Stimulated activated CD4-positive, alpha-beta T cell treated with anti-CD3 and anti-CD28 coated beads, Interleukin-12 subunit alpha, Interleukin-12 subunit beta, amount 100 ng/mL, for 48 hours (primary cell): Measurements from ENCODE around the gene S100PBP.

ENCODE experiments used
- DNase-seq, 3 donors: peaks; one replicate each; pipeline ENCODE4 v3.0.0-alpha.2; 2020; ENCODE audit warnings: low read depth in 2 of 3, low spot score in 1 of 3

The S100PBP gene

DNA sequence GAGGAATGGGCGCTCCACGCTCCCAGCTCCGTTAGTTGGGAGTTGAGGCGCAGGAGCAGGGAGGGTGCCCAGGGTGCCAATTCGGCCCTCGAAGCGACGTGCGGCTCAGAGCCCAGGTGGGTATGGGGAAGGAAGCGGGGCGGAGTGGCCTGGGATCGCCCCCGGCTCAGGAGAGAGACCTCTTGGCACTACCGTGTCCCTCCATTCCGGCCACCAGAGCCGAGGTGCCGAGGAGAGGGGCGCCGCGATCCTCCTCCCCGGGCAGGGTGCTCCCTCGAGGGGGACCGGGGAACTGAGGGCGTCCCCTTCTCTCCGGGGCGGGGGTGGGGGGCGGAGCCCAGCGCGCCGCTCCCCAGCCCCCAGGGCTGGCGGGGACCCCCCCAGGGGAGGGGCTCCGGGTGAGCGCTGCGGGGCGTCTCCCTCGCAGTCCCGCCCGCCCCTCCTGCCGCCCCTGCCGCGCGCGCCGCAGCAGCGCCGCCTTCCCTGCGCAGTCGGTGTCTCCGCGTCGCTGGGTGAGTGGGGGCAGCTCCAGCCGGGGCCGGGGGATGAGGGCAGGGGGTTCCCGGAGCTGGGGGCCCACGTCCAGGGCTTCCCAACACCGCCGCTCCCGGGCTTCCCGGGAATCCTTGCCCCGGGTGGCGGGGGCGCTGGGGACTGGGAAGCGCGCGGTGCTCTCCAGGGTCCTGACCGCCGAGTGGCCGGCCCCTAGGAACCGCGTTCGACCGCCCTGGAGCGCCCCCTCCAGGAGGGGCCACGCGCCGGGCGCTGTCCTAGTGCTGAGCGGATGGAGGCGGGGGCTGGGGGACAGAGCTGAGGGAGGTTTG, 68.8 kb downstream of the S100PBP start, which contains the start of gene HPCA:
Gene HPCA, plus strand, starts transcription at position 488 of the 824 bp plus-strand sequence. CDS start 2,408 bp downstream, outside the sequence.
- peak in 2 of 3 donors; percentile 24 to 35 for DNase-seq

DNA sequence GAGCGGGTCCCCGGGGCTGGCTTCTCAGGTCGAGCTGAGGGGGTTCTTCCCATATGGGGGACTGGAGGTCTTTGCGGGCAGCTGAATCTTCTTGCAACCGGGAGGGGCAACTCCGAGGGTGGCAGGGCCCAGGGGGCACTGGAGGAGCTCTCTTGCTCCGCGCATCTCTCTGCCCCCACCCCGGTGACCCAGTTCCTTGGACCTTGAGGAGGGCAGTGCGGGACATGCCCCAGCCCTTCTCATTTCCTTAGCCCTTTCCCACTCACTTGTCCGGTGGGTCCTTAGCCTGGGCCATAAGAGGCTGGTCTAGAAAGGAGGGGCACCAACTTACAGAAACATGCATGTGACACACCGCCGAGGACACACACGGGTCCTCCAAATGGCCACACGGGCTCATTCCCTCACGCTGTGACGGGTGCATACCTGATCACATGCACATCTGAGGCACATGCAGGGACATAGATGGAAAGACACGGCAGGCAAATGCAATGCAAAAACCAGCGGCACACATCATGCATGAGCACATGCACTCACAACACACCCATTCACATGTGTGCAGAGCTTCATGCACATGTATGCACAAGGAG, 69.5 kb downstream of the S100PBP start:
- no peak for DNase-seq

DNA sequence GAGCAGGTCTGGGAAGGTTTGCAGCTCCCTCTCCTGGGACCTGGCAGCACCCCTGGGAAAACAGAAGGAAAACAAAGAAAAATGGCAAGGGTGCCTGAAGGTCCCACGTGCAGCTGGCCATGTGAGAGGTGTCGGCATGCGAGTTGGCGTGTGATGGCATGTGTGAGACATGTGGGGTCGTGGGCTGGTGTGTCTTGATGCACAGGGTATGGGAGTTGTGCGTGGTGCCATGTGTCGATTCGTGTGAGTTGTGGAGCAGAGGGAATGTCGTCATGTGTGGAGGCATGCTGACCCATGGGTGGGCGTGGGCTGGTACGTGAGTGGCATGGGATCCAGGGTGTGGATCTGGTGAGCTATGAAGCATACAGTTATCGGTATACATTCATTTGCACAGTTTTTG, 70.2 kb downstream of the S100PBP start:
- no peak for DNase-seq

GRCh38 chr1:32888134-32888533, 70.7 kb downstream of the S100PBP start:
- DNase-seq = no peak

DNA sequence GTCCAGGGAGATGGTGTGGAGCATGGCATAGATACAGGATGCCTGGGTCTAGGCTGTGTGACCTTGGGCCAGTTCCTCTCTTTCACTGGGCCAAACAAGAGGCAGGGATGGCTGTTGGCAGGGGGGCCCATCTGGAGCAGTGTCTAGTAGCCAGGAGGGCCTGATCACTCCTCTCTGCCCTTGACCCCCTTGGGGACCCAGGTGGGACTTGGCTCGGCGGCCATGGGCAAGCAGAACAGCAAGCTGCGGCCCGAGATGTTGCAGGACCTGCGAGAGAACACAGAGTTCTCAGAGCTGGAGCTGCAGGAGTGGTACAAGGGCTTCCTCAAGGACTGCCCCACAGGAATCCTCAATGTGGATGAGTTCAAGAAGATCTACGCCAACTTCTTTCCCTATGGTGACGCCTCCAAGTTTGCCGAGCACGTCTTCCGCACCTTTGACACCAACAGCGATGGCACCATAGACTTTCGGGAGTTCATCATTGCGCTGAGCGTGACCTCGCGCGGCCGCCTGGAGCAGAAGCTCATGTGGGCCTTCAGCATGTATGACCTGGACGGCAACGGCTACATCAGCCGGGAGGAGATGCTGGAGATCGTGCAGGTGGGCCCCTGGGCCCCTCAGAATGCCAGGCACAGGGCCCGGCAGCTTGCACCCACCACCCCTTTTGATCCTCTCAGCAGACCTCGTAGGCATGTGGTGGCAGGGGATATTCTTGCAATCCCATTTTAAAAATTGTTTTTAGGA, 71.4 kb downstream of the S100PBP start:
- DNase-seq = no peak

DNA sequence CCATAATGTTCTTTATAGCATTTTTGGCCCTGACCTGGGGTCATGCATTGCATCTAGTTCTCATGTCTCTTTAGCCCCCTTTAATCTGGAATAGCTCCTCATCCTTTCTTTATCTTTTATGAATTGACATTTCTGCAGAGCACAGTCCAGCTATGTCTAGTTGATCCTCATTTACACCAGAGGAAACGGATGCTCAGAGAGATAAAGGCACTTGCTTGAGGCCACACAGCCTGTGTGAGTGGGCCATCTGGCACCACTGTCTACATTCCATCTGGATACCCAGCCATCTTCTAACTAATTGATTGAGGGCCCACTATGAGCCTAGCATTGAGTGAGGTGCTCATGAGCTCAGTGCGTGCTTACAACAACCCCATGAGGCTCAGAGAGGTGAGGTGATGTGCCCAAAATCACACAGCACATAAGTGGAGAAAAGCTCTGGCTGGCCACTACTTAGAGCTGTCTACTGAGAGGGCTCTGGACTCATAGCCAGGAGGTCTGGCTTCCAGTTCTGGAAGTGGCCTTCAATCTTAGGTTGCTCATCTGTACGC, 72.4 kb downstream of the S100PBP start:
- DNase-seq = no peak

DNA sequence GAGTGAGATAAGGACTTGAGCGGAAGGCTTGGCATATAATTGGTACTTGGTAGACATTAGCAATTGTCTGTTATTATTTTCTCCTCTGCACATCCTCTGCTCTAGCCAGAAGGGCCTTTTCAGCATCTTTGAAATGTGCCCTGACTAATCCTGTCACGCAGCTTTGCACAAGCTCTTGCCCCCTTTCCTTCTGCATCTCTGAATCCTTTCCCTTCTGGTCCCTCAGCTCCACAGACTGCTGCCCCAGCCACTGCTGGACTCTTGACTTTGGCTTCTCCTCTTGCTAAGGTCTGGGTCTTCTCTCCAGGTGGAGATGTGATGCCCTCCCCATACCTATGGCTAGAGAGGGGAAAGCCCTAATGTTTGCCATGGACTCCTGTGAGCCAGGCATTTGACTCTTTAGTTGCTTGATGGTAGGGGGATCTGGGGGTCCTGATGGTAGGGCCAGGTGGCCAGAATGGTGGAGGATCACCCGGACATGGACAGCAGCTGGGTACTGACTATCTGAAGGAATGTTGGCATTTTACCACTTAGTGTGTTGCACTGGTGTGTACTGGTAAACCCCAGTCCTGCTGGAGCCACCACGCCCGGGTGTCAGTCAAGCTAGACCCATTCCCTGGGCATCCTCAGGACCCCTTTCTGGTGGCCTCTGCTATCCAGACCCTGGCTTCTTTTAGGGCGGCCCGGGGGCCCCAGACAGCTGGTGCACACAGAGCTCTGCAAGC, 73.2 kb downstream of the S100PBP start:
- DNase-seq = no peak

- no peak for DNase-seq
Observed at GRCh38 chr1:32891241-32891570, 73.8 kb downstream of the S100PBP start.

GRCh38 chr1:32891630-32892029, 74.2 kb downstream of the S100PBP start:
- no peak for DNase-seq

DNA sequence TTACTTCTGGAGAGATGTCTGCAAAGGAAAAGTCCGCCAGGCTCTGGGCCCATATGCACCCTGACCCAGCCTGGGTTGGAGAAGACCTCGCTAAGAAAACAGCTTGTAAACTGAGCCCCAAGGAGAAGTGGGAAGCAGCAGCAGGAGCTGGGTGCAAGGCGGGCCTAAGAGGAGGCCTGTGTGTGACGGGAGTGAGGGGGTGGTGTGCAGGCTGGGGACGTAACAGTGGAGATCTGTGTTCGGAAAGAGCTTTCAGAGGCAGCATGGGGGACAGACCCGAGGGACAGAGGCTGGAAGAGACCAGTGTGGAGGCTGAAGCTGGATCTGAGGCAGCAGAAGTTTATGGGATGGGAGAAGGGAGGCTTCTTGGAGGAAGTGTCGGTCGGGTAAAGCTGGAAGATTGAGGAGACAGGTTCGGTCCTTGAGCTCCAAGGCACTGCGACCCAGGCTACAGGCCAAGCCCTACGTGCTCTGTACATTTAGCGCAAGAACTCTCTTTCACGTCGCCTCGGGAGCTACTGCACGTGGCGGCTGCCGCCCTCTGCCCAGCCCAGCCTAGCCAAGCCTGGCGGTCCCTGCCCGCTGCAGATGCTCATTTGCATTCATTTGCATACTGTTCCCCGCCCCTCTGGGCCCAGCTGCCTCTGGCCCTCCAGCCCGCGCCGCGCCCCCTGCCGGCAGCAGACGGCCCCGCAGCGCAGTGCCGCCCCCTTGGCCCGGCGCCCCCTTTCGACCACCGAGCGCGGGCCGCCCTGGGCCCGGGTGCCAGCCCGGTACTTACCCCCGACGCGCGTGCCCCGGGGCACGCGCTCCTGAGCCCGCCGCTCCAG, 75.1 kb downstream of the S100PBP start:
- peak in 1 of 3 donors; percentile 31 for DNase-seq

DNA sequence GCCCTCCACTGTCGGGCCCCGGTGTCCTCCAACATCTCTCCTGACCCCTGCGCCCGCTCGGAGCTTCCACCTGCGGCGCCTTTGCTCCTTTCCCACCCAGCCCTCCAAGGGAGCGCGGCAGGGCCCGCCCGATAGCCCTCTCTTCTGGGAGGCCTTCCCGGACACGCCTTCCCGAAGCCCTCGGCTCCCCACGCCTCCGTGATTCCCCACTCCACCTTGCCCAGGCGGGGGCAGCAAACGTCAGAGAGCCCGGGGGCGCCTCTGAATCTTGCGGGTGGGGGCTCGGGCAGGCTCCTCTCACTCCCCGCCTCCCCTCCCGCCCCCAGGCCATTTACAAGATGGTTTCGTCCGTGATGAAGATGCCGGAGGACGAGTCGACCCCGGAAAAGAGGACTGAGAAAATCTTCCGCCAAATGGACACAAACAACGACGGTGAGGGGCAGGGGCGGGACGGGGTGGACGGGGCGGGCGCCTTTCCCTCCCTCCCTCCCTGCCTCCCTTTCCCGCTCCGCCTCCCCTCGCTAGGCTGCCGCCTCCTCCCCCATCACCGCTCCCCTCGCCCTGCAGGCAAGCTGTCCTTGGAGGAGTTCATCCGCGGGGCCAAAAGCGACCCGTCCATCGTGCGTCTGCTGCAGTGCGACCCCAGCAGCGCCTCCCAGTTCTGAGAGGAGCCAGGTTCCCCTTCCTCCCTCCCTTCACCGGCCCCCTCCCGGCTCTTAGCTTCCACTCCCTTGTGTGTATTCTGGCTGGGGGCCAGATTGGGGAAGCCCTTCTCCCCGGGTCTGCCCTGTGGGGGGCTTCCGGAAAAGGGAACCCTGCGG, 76.0 kb downstream of the S100PBP start:
- no peak for DNase-seq

DNA sequence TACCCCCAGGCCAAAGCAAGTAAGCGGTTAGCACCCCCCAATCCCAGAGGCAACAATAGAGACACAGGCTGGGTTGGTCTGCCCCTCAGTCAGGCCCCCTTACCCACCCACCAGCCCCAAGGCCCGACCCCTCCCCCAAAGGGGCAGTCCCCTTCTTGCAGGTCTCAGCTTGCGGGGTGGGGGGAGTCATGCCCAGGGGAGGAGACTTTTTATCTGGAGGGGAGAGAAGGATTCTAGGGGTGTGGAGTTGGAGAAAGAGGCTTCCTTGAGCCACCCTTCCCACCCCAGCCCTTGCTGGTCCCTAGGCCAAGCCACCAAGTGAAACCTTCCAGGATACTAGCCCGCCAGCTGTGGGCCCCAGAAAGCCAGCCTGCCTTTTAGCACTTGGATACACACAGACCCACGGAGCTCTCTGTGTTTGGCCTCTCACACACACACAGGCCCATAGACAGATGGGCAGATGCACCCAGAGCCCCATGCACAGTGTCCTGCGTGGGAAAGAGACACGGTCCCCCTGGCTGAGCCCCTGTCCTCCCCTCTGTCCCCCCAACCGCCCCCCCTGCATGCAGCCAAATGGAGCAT, 76.7 kb downstream of the S100PBP start:
- DNase-seq = no peak

GRCh38 chr1:32894681-32895080, 77.2 kb downstream of the S100PBP start:
- no peak for DNase-seq

DNA sequence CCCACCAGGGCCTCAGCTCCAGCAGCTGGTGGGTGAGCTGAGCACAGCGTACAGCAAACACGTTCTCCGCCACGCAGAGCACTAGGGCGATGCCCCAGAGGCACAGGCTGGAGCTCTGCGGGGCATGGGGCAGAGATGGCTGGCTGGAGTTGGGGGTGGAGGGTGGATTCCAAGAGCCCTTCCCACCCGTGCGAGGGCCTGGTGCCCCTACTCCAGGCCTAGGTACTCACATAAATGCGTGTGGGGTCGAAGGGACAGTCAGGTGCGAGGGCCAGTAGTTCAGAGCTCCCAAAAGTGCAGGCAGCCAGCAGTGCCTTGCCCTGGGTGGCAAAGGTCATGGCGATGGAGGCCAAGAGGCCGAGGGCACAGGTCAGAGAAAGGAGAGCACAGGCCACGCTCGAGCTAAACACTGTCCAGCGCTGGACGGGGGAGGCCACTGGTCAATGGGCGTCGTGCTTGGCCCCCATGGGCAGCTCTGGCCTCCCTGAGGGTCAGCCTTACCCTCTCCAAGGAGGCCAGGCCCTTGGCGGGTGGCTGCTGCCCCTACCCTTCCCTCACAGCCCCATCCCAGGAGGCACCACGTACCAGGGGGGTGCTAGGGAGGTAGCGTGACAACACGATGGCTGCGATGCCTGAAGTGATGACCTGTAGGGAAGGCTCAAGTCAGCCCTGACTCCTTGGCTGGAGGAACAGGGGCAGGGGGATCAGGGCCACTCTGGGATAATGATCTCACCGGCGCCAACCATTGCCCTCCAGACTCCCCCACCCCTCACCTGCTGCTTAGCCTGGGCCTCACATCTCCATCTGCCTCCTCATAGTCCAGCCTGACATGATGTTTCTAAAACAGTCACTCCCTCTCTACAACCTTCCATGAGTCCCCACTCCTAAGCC, 78.1 kb downstream of the S100PBP start:
- DNase-seq = no peak

GRCh38 chr1:32896451-32896850, 79.0 kb downstream of the S100PBP start:
- DNase-seq = no peak

DNA sequence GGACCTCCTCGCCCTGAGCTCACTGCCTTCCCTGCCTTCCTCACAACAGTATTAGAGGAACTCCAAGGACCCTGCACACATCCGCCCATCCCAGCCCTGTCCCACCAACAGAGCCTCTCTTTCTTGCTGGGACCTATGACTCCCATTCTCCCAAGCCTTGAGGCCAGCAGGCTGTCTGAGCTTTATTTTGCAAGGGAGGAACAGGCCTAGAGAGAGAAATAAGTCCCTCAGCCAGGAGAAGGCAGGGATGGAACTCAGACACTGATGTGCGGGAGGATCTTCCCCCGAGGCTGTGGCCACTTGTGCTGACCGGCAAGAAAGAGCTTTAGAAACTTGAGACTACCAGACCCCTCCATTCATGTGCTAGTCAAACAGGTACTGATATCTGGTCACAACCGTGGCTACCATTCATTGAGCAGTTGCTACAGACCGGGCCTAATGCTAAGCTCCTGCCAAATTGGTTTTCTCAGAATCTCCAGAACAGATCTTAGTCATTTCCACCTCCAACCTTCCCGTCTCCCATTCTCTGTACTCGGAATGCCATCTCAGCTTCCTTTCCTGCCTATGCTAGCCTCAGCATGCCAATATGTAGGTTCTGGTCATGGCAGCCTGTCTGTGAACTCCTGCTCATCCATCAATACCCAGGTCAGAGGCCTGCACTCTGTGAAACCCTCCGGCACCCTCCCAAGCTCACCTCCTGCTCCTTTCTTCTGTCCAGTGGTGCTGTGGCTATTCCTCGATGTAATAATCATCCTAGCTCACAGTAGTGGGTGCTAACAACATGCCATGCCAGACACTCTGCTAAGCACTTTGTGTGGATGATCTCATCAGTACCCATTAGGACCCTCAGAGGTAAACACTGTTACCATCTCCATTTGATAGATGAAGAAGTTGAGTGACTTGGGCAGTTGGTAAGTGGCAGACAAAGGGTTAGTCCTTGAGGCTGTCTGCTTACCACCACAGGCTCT, 79.9 kb downstream of the S100PBP start:
- DNase-seq = no peak

DNA sequence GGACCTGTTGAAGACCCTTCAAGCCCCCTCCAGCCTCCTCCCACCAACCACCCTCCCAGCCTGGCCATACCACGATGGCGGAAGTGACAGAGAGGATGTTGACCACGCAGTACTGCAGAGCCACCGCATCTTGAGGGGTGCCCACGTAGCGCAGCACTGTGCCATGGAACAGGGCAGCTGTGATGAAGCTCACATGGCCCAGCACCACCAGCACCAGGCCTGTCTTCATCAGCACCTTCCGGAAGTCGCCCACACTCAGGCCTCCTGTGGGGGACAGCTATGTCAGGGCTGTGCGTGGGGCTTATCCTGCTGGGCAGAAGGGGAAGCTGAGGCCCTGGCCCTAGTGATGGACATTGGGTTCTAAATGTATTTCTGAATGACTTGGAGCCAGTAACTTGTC, 80.6 kb downstream of the S100PBP start:
- no peak for DNase-seq
